LoVo (cell line): ENCODE results near the gene MCTP2.
"Not testable (repeated sequence)": the region's sequence is repeated elsewhere in the genome, so short reads cannot be mapped to it uniquely, and the experiment has no call there.

Experiments
- DNase-seq: peaks from one replicate; pipeline ENCODE4 v3.0.0-alpha.2; 2016; ENCODE audit warnings: low spot score

Gene MCTP2

GRCh38 chr15:94235041-94235440, 3.7 kb downstream of the MCTP2 start:
- DNase-seq = no peak

GRCh38 chr15:94235646-94236045, 4.3 kb downstream of the MCTP2 start:
- no peak for DNase-seq

- peak; percentile 43 for DNase-seq
Measured at GRCh38 chr15:94236608-94237007, 5.2 kb downstream of the MCTP2 start.

- DNase-seq = peak; percentile 27
Measured at GRCh38 chr15:94237903-94238302, 6.5 kb downstream of the MCTP2 start.

GRCh38 chr15:94238539-94239118, 7.3 kb downstream of the MCTP2 start:
- DNase-seq = no peak

GRCh38 chr15:94239474-94239873, 8.1 kb downstream of the MCTP2 start:
- DNase-seq = no peak

GRCh38 chr15:94240480-94240879, 9.1 kb downstream of the MCTP2 start:
- no peak for DNase-seq

- DNase-seq = no peak
Measured at GRCh38 chr15:94242257-94242656, 10.9 kb downstream of the MCTP2 start.

- DNase-seq = not testable (repeated sequence)
Measured at GRCh38 chr15:94243003-94243402, 11.6 kb downstream of the MCTP2 start.

GRCh38 chr15:94243418-94243817, 12.1 kb downstream of the MCTP2 start:
- DNase-seq = no peak

GRCh38 chr15:94246016-94246415, 14.7 kb downstream of the MCTP2 start:
- no peak for DNase-seq

GRCh38 chr15:94247789-94248638, 16.7 kb downstream of the MCTP2 start:
- DNase-seq = peak; percentile 69

GRCh38 chr15:94250801-94251200, 19.4 kb downstream of the MCTP2 start:
- no peak for DNase-seq

GRCh38 chr15:94252223-94252766, 20.9 kb downstream of the MCTP2 start:
- DNase-seq = no peak

- DNase-seq = no peak
Measured at GRCh38 chr15:94252906-94253491, 21.6 kb downstream of the MCTP2 start.

- DNase-seq = no peak
Measured at GRCh38 chr15:94253742-94254141, 22.4 kb downstream of the MCTP2 start.

- DNase-seq = no peak
Measured at GRCh38 chr15:94255540-94255939, 24.2 kb downstream of the MCTP2 start.

GRCh38 chr15:94256511-94256910, 25.1 kb downstream of the MCTP2 start:
- no peak for DNase-seq

GRCh38 chr15:94257776-94258175, 26.4 kb downstream of the MCTP2 start:
- not testable (repeated sequence) for DNase-seq

GRCh38 chr15:94258246-94258645, 26.9 kb downstream of the MCTP2 start:
- no peak for DNase-seq

- DNase-seq = no peak
Measured at GRCh38 chr15:94259121-94259751, 27.9 kb downstream of the MCTP2 start.

GRCh38 chr15:94259863-94260262, 28.5 kb downstream of the MCTP2 start:
- DNase-seq = no peak
